ENCODE data around the gene CCDC33.

The CCDC33 gene

GRCh38 chr15:74295800-74296199, 59.7 kb downstream of the CCDC33 start:
- ChIA-PET CTCF (interaction anchor here (0.6 to 3.7 kb wide), 6 partner anchors 12 to 382 kb away, joined by 3 to 20 read pairs (median 4); no protein-coding TSS in a partner anchor), POLR2A (interaction anchor here (1.6 kb wide), 1 partner anchor 11 kb away, joined by 3 read pairs; no protein-coding TSS in a partner anchor)
- Histone ChIP-seq H3K27ac (ENCODE audit: extremely low read depth, low read depth, low read length) (no peak overlapping the region), H3K36me3 (ENCODE audit: control insufficient read depth in 2 of 2, insufficient read depth in 1 of 2, low read length in 2 of 2) (no peaks in the 10 kb centered on the region), H3K4me1 (ENCODE audit: control insufficient read depth, insufficient read depth, low read length) (no peaks in the 10 kb centered on the region), H3K9me3 (ENCODE audit: control insufficient read depth, insufficient read depth, low read depth, low read length) (no peaks in the 10 kb centered on the region), H3K4me3 (ENCODE audit: low read depth, low read length) (no peak overlapping the region)
- TF ChIP-seq ZNF132 (tag by site-specific recombination; IDR thresholded peaks at IDR 0.05; ENCODE audit: borderline replicate concordance) (no peak), ZNF404 (tag by site-specific recombination; IDR thresholded peaks at IDR 0.05) (no peak), KLF9 (tag by site-specific recombination; IDR thresholded peaks at IDR 0.05; ENCODE audit: low read depth) (no peak)

- H3K27ac ChIP-seq (ENCODE audit: extremely low read depth, low read depth, low read length), result no peak overlapping the region
- peak; percentile 89 for TF ChIP-seq ZNF513 (tag by site-specific recombination; IDR thresholded peaks at IDR 0.05)
- no peak for TF ChIP-seq IKZF3 (tag by site-specific recombination; IDR thresholded peaks at IDR 0.05)
- no peak for TF ChIP-seq ZNF791 (tag by site-specific recombination; IDR thresholded peaks at IDR 0.05)
- POLR2A ChIA-PET, result interaction anchor here (0.6 kb wide), 1 partner anchor 23 kb away, joined by 4 read pairs; no protein-coding TSS in a partner anchor
- H3K9me3 ChIP-seq (ENCODE audit: control insufficient read depth, insufficient read depth, low read depth, low read length), result no peaks in the 10 kb centered on the region
- no peaks in the 10 kb centered on the region for H3K4me1 ChIP-seq (ENCODE audit: control insufficient read depth, insufficient read depth, low read length)
- CTCF ChIA-PET, result interaction anchor here (1.2 to 3.7 kb wide), 3 partner anchors 10 to 244 kb away, joined by 3 to 20 read pairs (median 4); no protein-coding TSS in a partner anchor
- H3K36me3 ChIP-seq (ENCODE audit: control insufficient read depth in 2 of 2, insufficient read depth in 1 of 2, low read length in 2 of 2), result no peaks in the 10 kb centered on the region
- no peak overlapping the region for H3K4me3 ChIP-seq (ENCODE audit: low read depth, low read length)
Observed at GRCh38 chr15:74297887-74298286, 61.8 kb downstream of the CCDC33 start.

GRCh38 chr15:74300057-74300795, 64.1 kb downstream of the CCDC33 start:
- no peaks in the 10 kb centered on the region for H3K4me1 ChIP-seq (ENCODE audit: control insufficient read depth, insufficient read depth, low read length)
- no peaks in the 10 kb centered on the region for H3K36me3 ChIP-seq (ENCODE audit: control insufficient read depth in 2 of 2, insufficient read depth in 1 of 2, low read length in 2 of 2)
- POLR2A ChIA-PET, result no interaction called here
- no peak overlapping the region for H3K27ac ChIP-seq (ENCODE audit: extremely low read depth, low read depth, low read length)
- H3K4me3 ChIP-seq (ENCODE audit: low read depth, low read length), result no peak overlapping the region
- no peaks in the 10 kb centered on the region for H3K9me3 ChIP-seq (ENCODE audit: control insufficient read depth, insufficient read depth, low read depth, low read length)
- CTCF ChIA-PET, result interaction anchor here (0.7 to 2.1 kb wide), 4 partner anchors 22 to 172 kb away, joined by 3 to 7 read pairs (median 6); no protein-coding TSS in a partner anchor
- TF ChIP-seq ZFHX2 (tag by site-specific recombination; conservative IDR thresholded peaks at IDR 0.05), result 0 out of 2 replicates have a peak, but pooled peaks have one; percentile 12
- no peak for TF ChIP-seq ZNF140 (tag by site-specific recombination; IDR thresholded peaks at IDR 0.05)

GRCh38 chr15:74301583-74302361, 65.6 kb downstream of the CCDC33 start:
- Histone ChIP-seq H3K9me3 (ENCODE audit: control insufficient read depth, insufficient read depth, low read depth, low read length) (no peaks in the 10 kb centered on the region), H3K4me1 (ENCODE audit: control insufficient read depth, insufficient read depth, low read length) (no peaks in the 10 kb centered on the region), H3K27ac (ENCODE audit: extremely low read depth, low read depth, low read length) (no peak overlapping the region), H3K4me3 (ENCODE audit: low read depth, low read length) (no peak overlapping the region), H3K36me3 (ENCODE audit: control insufficient read depth in 2 of 2, insufficient read depth in 1 of 2, low read length in 2 of 2) (no peaks in the 10 kb centered on the region)
- POLR2A ChIA-PET, result no interaction called here
- CTCF ChIA-PET, result interaction anchor here (0.6 to 2.1 kb wide), 8 partner anchors 10 to 175 kb away, joined by 3 to 7 read pairs (median 4); no protein-coding TSS in a partner anchor
- TF ChIP-seq PBX3 (CRISPR knock-in tag; IDR thresholded peaks at IDR 0.05) (no peak), ZNF335 (tag by site-specific recombination; conservative IDR thresholded peaks at IDR 0.05) (no peak), REST (tag by site-specific recombination; IDR thresholded peaks at IDR 0.05) (no peak), ZNF366 (tag by site-specific recombination; conservative IDR thresholded peaks at IDR 0.05) (peak; percentile 44; the same call in 1 of the 2 replicates), KLF8 (tag by site-specific recombination; IDR thresholded peaks at IDR 0.05) (no peak), ZNF133 (tag by site-specific recombination; IDR thresholded peaks at IDR 0.05) (no peak), PRDM1 (tag by site-specific recombination; IDR thresholded peaks at IDR 0.05) (peak; percentile 80; the same call in 1 of the 2 replicates), ZNF513 (tag by site-specific recombination; IDR thresholded peaks at IDR 0.05) (no peak), ZNF596 (tag by site-specific recombination; IDR thresholded peaks at IDR 0.05) (peak; percentile 87), SETDB1 (IDR thresholded peaks at IDR 0.05; ENCODE audit: insufficient read length, low read length) (no peak)
